HS-27A (cell line): ENCODE measurements around the gene CYP26B1.
A peak's percentile ranks its signal among the peaks of the same experiment; 100 is the strongest.

Experiments
- DNase-seq: peaks from one replicate; pipeline ENCODE4 v3.0.0-alpha.2; 2012; ENCODE audit warnings: low read depth, missing footprints

The CYP26B1 gene

GRCh38 chr2:72129681-72130340 is 17.9 kb downstream of the CYP26B1 start:
- no peak for DNase-seq

DNA sequence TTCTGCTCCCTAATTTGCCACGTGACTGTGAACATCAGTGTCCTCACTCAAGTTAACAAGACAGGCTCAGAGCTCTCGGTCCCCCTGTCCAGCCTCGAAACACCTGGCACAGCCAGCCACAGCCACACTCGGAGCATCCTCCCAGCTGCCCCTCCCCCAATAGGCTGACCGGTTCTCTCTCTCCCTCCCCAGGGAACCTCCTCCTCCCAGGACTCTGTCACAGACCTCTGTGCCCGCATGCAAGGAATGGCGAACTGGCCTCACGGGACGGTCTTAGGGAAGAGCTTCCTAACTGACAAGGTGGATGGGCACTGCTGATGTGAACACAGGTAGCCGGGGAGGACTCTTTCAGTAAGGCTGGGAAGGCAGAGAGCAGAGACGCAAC is 18.8 kb downstream of the CYP26B1 start:
- DNase-seq, result no peak

DNA sequence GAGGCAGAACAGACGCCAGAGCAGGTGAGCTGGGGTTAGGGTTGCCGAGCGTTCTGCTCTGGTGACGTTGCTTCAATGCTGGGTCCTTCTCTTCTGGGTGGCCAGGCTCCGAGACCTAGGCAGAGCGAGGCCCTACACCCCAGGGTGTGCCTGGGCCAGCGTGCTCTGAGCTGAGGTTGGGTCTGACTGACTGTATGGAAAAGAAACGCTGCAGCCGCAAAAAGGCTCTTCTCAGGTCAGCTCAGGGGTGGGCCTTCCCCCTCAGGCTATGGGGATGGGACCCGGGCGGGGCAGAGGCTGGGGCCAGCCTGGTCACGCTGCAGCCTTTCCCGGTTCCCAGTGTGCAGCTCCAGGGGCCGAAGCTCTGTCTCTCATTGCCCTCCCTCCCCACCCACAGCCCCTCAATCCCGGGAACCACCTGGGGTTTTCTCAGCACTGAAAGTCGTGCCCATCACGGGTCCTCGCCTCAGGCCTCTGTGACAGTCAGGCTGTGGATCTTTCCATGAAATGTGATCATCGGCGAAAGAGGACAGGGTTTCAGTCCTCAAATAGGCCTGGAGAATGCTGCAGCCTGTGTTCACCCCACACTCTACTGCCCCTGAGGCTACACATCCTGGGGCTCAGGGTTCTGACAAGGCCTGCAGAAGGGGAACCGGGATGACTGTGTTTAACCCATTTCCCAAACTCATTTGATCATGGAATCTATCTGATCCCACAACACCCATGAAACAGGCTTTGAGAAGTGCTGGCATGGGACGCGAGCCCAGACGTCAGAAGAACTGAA is 19.4 kb downstream of the CYP26B1 start:
- no peak for DNase-seq

DNA sequence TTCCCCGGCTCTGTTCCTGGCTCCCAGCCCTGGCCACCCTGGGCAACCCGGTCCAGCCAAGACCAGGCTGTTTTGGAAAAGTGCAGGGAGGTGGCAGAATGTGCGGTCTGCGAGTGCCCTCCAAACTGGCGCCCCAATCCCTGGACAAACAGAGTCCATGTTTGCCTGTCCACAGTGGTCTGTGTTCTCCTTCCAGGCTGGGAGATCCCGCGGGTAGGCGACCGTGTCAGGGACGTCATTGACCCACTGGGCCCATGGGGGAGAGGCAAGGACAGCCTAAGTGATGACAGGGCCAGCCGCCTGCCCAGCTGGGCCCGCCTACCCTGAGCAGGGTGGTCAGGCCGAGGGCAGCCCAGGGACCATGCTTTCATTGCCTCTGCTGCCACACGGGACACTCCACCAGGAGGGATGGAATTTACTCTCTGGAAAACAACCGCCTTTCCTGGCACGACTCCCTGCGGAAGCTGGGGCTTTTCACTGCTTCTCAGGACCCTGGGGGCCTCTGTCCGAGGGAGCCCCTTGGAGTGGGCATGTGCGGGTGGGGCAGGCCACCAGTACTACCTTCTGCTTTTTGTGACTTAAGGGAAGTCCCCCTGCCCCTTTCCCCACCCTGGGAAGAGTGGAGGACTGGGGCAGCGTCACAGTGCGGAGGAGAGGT is 20.1 kb downstream of the CYP26B1 start:
- no peak for DNase-seq

DNA sequence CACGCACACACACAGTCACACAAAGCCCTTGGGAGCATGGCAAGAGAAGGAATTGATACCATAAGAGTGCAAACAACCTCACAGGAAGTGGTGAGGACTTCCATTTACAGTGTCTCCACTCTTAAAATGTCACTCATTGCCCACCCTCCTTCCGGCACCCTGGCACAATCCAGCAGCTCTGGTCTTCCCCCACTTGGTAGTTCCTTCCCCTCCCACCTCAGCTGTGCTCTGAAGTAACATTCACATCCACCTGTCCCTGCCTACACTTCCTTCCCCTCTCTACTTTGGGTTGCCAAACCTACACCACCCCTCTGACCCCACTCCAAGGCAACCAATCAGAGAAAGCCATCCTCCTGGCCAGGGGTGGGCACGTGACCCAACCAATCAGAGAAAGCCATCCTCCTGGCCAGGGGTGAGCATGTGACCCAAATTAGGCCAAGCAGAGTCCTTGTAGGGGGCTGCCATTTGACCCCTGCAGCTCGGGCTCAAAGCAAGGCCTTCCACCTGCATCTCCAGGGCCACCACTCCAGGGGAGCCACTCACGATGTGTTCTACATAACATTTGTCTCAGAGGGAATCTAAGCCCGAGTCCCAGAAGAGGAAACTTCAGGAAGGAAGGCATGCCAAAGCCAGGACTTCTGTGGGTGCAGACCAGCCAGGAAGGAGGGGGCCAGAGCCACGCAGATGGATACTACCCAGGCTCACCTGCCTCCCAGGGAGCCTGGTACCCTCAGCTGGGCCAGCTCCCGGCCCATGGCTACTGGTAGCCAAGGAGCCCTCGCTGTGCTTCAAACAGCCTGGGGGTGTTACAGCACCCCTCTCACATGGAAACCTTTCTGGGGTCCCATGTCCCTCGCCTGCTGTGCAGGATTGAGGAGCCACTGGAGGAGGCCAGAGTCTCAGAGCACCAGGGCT is 21.2 kb downstream of the CYP26B1 start:
- DNase-seq, result no peak

DNA sequence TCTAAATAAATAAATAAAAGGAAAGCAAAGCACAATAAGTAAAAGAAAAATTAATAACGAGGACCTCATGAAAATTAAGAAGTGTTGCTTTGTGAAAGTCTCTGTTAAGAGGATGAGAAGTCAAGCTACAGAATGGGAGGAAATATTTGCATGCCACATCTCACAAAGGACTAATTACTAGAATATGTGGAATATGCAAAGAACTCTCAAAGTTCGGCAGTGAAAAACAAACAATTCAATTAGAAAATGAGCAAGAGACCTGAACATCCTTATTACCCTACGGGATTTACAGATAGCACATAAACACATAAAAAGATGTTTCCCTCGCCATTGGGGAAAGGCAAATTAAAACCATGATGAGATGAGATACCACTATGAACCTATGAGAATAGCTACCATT is 23.3 kb downstream of the CYP26B1 start:
- no peak for DNase-seq

- no peak for DNase-seq
Measured at GRCh38 chr2:72121153-72121552, 26.5 kb downstream of the CYP26B1 start.

GRCh38 chr2:72118951-72119350 is 28.7 kb downstream of the CYP26B1 start:
- no peak for DNase-seq

GRCh38 chr2:72118386-72118785 is 29.3 kb downstream of the CYP26B1 start:
- DNase-seq, result no peak

DNA sequence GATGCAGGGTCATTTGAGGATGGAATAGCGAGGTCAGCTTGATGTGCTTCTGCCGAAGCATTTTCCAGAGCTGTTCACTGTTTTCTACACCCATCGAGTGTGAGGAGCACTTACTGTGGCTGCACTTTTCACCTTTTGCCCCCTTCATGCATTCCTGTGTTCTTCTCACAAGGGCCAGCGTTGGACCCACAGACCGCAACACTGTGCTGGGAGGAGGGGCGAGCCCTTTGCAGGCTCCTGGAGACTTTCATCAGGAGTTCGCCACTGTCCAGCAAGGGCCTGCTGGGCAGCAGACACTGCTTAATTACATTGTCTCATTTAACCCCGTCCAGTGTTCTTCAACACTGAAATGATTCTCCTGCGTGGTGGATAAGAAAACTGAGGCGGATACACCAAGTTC is 29.9 kb downstream of the CYP26B1 start:
- no peak for DNase-seq

DNA sequence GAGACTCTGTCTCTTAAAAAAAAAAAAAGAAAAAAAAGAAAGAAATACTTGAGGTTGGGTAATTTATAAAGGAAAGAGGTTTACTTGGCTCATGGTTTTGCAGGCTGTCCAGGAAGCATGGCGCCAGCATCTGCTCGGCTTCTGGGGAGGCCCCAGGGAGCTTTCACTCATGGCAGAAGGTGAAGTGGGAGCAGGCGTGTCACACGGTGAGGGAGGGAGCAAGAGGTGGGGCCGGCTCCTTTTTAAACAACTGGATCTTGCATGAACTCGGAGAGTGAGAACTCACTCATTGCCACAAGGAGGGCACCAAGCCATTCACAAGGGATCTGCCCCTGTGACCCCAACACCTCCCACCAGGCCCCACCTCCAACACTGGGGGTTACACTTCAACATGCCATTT is 30.6 kb downstream of the CYP26B1 start:
- DNase-seq, result no peak

DNA sequence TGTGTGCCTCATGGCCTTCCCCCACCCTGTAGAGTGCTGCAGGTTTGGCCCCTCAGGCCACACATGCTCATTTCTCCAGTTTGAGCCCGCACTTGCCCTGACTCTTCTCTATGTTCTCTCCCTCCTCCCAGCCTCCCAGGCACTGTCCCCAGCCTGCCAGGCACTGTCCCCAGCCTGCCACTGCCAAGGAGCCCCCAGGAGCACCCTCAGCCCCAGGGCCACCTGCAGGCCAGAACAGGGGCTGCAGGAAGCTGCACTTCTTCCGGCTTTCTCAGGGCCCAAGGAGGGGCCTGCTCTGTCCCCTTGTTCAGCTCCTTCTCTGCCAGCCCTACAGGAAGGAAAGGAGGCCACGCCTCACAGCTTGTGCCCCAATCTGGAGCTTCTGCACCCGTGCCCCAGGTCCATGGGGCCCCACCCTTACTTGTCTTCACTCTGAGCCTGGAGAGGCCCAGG is 31.6 kb downstream of the CYP26B1 start:
- DNase-seq, result peak; percentile 8

DNA sequence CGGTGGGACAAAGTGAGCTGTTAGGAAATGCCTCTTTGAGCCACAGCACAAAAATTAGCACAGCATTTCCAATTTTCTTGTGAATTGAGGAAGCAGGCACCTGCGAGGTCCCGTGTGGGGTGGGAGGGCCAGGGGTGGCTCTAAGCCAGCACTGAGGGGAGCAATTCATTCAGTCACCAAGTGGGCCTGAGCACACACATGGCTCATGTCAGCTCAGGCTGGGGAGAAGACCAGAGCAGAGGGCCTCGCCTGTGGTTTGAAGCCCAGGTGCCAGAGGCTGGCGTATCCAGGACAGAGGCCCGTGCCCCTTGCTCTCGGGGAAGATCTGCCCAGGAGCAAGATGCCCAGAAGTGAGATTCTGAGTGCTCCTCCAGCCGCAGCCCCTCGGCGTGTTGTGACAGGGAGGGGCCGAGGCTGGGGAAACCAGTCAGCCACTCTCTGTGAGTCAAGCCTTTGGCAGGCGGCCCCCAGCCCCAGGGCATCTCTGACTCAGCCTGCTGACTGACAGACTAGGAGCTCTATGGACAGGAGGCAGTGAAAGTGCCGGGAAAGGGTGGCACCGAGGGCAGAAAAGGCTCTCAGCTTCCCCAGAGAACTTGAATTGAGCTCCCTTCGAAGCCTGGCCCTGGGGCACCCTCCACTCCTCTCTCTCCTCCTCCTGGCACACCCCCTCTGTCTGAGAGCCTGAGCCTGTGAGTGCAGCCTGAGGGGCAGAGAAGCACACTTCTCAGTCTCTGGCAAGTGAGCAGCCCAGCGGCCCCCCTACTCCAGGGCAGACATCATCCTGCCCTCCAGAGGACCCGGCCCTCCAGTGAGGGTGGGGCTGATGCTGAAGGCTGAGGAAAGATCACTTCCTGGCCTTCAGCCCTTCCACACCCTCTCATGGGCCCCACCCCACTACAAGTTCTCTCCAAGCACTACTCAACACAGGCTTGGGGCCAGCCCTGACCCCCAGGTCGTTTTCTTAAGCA is 32.3 kb downstream of the CYP26B1 start:
- peak; percentile 76 for DNase-seq

GRCh38 chr2:72114693-72115051 is 33.0 kb downstream of the CYP26B1 start:
- DNase-seq, result no peak

- DNase-seq, result no peak
Measured at GRCh38 chr2:72113847-72114692, 33.6 kb downstream of the CYP26B1 start.

DNA sequence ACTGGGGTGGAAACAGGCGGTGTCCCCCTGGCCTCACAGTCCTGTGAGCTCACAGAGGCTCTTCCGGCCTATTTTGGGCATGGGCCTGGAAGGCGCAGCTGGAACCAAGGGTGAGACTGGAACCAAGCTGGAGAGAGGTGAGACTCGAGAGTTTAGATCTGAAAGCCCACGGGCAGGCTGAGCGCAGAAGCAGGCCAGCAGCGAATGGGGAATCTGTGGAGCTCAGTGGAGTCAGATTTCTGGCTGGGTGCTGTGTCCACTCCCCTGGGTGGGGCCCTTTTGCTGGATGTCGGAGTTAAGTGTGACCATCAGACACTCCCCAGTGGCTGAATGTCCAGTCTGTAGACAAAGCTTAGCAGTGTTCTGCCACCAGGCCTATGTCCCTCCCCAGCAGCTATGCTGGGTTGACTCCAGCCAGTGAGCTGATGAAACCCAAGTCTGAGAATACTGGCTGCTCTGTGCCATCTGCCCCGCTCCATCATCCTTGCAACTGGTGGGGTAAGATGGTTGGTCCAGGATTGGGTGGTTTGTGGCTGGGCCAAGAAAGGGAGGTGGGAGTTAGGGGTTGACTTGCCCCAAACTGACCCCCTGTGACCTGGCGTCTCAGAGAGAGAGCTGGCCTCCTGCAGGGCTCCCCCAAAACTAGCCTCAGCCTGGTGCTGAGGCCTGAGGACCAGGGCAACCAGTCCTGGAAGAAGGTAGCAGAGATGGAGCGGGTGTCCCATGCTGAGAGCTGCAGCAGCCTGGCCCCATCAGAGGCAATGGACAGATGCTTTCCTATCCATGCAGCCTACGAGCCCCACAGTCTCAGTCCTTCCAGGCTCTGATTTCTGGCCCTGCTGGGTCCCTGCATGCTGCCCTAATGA is 34.4 kb downstream of the CYP26B1 start:
- DNase-seq, result no peak

DNA sequence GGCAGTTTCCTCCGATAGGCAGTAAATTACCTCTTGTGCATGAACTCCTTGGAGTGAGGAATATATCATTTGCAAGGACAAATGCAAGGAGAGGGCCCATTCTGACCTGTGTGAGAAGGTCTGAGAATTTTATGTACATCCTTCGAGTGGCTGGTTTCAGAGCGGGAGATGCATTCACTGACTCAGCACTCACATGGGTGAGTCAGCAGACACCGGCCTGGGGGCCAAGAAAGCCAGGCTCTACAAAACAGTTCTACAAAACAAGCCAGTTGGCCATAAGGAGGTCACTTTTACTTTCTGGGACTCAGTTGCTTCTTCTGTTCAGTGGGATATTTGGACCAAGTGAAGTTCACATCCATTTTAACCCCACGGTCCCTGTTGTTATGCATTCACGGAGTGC is 35.3 kb downstream of the CYP26B1 start:
- DNase-seq, result no peak

- DNase-seq, result no peak
Measured at GRCh38 chr2:72111061-72111460, 36.6 kb downstream of the CYP26B1 start.

DNA sequence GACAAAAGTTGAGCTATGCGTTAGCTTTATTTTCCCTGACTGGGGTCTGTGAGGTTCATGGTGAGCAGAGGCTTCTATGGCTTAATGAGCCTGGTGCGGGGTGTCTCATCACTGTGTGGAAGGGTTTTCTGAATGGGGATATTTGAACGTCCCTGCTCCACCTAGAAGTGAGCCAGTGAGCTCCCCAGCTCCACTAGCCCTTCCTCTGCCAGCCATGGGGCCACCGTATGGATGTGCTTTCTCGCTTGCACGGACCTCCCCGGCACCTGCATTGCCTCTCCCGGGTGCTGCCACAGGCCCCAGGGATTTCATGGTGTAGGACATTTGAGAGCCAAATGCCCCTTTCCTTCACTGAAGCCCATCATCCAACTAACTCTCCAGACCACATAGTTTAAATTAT is 37.8 kb downstream of the CYP26B1 start:
- no peak for DNase-seq
